GM19468 (cell line): ENCODE results near the gene PRR11.
"Not testable (repeated sequence)": the region's sequence is repeated elsewhere in the genome, so short reads cannot be mapped to it uniquely, and the experiment has no call there.

Experiments
- ATAC-seq: cut with Tn5 transposase; IDR thresholded peaks from one replicate; pipeline ENCODE4 v1.9.1; 2021; ENCODE audit warnings: mild to moderate bottlenecking, moderate library complexity, moderate number of reproducible peaks; ENCODE audit not compliant: unreplicated experiment; ENCODE audit errors: extremely low read depth

PRR11 gene

DNA sequence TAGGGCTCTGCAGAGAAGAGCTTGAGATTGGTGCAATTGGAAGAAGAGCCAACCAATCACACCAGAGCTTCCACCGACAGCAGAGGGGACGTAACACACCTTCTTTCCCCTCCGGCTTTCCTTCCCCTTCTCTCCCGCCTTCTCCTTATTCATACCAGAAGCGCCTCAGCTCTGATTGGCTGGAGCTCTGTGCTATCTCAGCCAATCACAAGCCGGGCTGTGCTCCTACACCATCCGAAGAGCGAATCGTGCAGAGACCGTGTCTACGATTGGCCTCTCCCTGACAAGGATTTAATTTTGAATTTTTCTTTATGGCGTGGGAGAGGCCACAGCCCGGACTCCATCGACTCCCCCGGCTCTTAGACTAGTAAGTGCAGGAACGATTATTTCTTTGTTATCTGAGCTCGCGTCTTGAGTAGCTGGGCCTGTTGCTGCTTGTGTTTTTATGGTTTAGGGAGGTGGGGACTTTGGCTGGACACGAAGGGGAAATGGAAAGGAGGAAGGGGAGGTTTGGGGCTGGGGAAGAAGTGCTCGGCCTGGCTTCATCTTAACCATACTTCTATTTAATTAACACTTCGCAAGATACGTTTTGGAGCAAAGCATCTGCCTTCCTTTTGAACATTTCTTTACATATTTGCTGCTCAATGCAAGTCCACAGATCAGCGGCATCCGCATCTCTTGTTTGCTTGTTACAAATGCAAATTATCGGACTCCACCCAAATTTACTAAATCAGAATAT is at the start of gene PRR11:
Gene PRR11, plus strand, starts transcription at position 308 of the 739 bp plus-strand sequence. CDS start 14,007 bp downstream, outside the sequence.
- ATAC-seq = peak; percentile 80

GRCh38 chr17:59105852-59106462 is 49.6 kb upstream of the PRR11 start:
- ATAC-seq = no peak

- peak; percentile 95 for ATAC-seq
Observed at GRCh38 chr17:59106463-59107305, 48.9 kb upstream of the PRR11 start, which contains the start of gene TRIM37. Gene TRIM37, minus strand, starts transcription at chr17:59106880. Its CDS starts 419 bp downstream, at chr17:59106461.

- no peak for ATAC-seq
Observed at GRCh38 chr17:59107306-59107670, 48.3 kb upstream of the PRR11 start.

DNA sequence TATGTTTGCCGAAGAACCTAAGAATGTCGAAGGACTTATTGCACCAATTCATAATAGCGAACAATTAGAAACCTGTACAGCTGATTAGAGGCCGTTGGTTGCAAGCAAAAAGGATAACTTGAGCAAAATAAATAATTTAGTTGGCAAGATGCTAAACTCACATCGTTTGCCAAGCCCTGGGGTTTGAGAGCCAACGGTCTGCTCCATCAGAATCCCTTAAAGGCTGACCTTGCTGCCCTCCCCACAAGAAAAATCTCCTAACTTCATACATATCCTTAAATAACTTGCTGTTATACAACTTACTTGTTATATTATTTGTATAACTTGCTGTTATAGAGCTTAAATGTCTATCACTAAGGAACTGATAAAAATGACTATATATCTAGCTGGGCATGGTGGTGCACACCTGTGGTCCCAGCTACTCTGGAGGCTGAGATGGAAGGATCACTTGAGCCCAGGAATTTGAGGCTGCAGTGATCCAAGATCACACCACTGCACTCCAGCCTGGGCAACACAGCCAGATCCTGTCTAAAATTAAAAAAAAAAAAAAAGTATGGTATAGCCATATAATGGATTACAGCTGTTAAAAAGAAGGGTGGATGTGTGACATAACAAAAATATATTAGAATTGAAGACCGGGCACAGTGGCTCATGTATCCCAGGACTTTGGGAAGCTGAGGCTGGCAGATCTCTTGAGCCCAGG is 47.0 kb upstream of the PRR11 start:
- no peak for ATAC-seq

DNA sequence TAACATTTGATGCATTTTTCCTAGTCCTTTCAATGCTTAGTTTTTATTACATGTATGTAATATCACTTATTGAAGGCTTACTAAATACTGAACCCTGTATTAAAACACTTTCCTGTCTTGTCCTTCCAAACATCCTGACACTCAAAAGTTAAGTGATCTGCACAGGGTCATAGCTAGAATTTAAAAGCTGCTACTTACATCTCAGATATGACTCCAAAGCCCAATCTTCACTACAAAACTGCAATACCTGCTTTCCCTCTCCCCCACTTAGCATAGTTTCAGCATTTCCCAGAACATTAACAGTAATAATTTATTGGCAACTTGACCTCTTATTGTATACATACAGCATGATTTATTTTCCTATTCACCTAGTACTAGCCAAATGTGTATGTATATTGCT is 44.6 kb upstream of the PRR11 start:
- no peak for ATAC-seq

- ATAC-seq = no peak
Observed at GRCh38 chr17:59111539-59111938, 44.0 kb upstream of the PRR11 start.

GRCh38 chr17:59115474-59115873 is 40.1 kb upstream of the PRR11 start:
- ATAC-seq = no peak

GRCh38 chr17:59121901-59122480 is 33.6 kb upstream of the PRR11 start:
- ATAC-seq = no peak

- no peak for ATAC-seq
Observed at GRCh38 chr17:59124665-59125064, 30.9 kb upstream of the PRR11 start.

GRCh38 chr17:59126809-59127417 is 28.6 kb upstream of the PRR11 start:
- no peak for ATAC-seq

DNA sequence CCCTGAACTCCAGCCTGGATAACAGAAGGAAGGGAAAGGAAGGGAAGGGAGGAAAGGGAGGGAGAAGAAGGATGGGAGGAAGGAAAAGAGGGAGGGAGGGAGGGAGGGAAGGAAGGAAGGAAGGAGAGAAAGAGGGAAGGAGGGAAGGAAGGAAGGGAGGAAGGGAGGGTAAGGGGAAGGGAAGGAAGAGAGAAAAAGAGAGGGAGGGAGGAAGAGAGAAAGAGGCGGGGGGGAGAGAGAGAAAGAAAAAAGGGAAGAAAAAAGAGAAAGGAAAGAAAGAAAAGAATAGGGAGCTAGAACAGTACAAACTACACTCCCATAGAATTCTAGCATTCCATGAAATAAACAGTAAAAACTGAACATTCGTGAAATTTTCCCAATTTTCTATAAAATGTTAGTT is 25.7 kb upstream of the PRR11 start:
- ATAC-seq = no peak

- no peak for ATAC-seq
Observed at GRCh38 chr17:59131131-59131530, 24.4 kb upstream of the PRR11 start.

DNA sequence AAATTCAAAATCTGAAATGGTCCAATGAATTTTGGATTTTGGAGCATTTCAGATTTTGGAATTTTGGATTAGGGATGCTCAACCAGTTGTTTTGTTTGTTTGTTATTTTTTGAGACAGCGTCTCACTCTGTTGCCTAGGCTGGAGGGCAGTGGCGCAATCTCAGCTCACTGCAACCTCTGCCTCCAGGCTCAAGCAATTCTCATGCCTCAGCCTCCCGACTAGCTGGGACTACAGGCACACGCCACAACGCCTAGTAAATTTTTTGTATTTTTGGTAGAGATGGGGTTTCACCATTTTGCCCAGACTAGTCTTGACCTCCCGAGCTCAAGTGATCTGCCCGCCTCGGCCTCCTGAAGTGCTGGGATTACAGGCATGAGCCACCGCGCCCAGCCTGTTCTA is 17.2 kb upstream of the PRR11 start:
- ATAC-seq = not testable (repeated sequence)

GRCh38 chr17:59139939-59140338 is 15.6 kb upstream of the PRR11 start:
- ATAC-seq = no peak

DNA sequence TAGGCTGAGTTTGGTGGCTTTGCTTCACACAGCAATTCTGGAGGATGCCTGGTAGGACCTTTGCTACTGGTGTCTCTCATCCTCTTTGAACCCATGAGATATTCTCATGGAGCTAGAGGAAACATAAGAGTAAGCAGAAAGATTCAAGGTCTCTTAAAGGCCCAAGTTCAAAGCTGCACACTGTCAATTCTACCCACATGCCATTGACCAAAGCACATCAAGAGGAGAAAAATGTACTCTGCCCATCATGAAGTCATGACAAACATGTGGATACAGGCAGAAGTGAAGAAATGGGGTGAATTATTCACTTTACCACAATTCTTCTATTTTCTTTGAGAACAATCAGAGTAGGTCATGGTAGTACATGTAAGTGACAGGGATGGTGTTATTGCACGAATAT is 13.7 kb upstream of the PRR11 start:
- no peak for ATAC-seq

- ATAC-seq = no peak
Observed at GRCh38 chr17:59145571-59146096, 9.9 kb upstream of the PRR11 start.

DNA sequence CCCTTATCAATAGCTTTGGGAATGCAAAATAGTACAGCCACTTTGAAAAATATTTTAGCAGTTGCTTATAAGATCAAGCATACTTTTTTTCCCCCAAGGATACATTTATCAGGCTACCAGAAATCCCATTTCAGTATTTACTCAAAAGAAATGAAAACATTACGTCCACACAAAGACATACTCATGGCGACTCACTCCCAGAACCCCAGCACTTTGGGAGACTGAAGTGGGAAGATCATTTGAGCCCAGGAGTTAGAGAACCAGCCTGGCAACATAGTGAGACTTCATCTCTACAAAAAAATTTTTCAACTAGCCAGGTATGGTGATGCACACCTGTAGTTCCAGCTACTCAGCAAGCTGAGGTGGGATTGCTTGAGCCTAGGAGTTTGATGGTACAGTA is 6.5 kb upstream of the PRR11 start:
- ATAC-seq = no peak

- no peak for ATAC-seq
Observed at GRCh38 chr17:59149841-59150511, 5.6 kb upstream of the PRR11 start.
